ENCODE measurements around the gene PPP2R2C.

DNA sequence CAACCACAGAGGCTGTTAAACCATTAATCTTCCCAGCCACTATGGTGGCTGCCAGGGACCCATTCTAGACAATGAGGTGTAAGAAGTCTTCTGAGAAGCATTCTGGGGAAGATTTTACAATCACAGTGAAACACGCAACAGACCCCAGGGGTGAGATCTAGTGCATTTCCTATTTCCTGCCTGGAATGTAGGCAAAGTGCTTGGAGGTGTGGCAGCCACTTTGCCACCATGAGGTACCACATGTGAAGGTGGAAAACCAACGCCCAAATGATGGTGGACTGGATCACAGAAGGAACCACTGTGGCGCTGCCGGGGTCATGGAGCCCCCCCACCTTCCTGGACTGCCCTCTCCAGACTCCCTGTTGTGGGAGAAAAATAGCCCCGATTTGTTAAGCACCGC lies 140.9 kb downstream of the PPP2R2C start:
- TF ChIP-seq BHLHE40 (IDR thresholded peaks at IDR 0.05; ENCODE audit: borderline replicate concordance), result no peak
- TF ChIP-seq FOXK2 (IDR thresholded peaks at IDR 0.05), result no peak
- TF ChIP-seq HDGF (IDR thresholded peaks at IDR 0.05; ENCODE audit: borderline replicate concordance), result no peak

Data from HEK293T (cell line).